Neural progenitor cell (in vitro differentiated cells): ENCODE data around the gene SSC5D. TPM values are rescaled to one million over a fixed set of nuclear protein-coding genes. Genes with fewer than 3 reads are reported as not detected.

Experiments used
- DNase-seq: peaks from one replicate; pipeline ENCODE4 v3.0.0-alpha.2; 2016; ENCODE audit warnings: low spot score
- H2AFZ ChIP-seq: fragments of 200-600 bp; sonication (generic); replicated peaks from 2 replicates; pipeline ENCODE4 v1.6.1; 2016; ENCODE audit warnings: antibody characterized with exemption
- H3F3A ChIP-seq: fragments of 200-600 bp; sonication (generic); 2 replicates; pipeline ENCODE4 v1.6.1; 2016; ENCODE audit warnings: antibody characterized with exemption, low read depth
- H3K27ac ChIP-seq: fragments of 200-600 bp; sonication (generic); 2 replicates; pipeline ENCODE4 v1.5.1; 2016; ENCODE audit warnings: mild to moderate bottlenecking
- H3K27me3 ChIP-seq: fragments of 200-600 bp; sonication (generic); 2 replicates; pipeline ENCODE4 v1.6.1; 2016; ENCODE audit warnings: mild to moderate bottlenecking, moderate library complexity
- H3K36me3 ChIP-seq: fragments of 200-600 bp; sonication (generic); 2 replicates; pipeline ENCODE4 v1.5.1; 2016
- H3K4me1 ChIP-seq: fragments of 200-600 bp; sonication (generic); 2 replicates; pipeline ENCODE4 v1.6.1; 2016; ENCODE audit warnings: mixed run types
- H3K4me2 ChIP-seq: fragments of 200-600 bp; sonication (generic); 2 replicates; pipeline ENCODE4 v1.6.1; 2016
- H3K4me3 ChIP-seq: fragments of 200-600 bp; sonication (generic); 2 replicates; pipeline ENCODE4 v1.5.1; 2016
- H3K79me2 ChIP-seq: fragments of 200-600 bp; sonication (generic); 2 replicates; pipeline ENCODE4 v1.6.1; 2016; ENCODE audit warnings: low read depth
- H3K9ac ChIP-seq: fragments of 200-600 bp; sonication (generic); 2 replicates; pipeline ENCODE4 v1.6.1; 2016
- H3K9me3 ChIP-seq: fragments of 200-600 bp; sonication (generic); 2 replicates; pipeline ENCODE4 v1.5.1; 2016; ENCODE audit warnings: low read depth
- H4K20me1 ChIP-seq: fragments of 200-600 bp; sonication (generic); 2 replicates; pipeline ENCODE4 v1.6.1; 2016; ENCODE audit warnings: low read depth
- H3K27ac Mint-ChIP-seq: 3 replicates; pipeline ENCODE4 v1.8.0; 2021; ENCODE audit warnings: mixed read lengths
- H3K27me3 Mint-ChIP-seq: 2 replicates; pipeline ENCODE4 v1.8.0; 2022; ENCODE audit warnings: low read depth, mild to moderate bottlenecking, inconsistent platforms, moderate library complexity, mixed read lengths; ENCODE audit not compliant: insufficient read depth
- H3K36me3 Mint-ChIP-seq: 3 replicates; pipeline ENCODE4 v1.8.0; 2021; ENCODE audit warnings: mixed read lengths
- H3K4me1 Mint-ChIP-seq: 3 replicates; pipeline ENCODE4 v1.8.0; 2021; ENCODE audit warnings: mixed read lengths
- H3K4me3 Mint-ChIP-seq: 3 replicates; pipeline ENCODE4 v1.8.0; 2021; ENCODE audit warnings: mild to moderate bottlenecking, moderate library complexity, mixed read lengths
- H3K9me3 Mint-ChIP-seq: 3 replicates; pipeline ENCODE4 v1.8.0; 2020; ENCODE audit warnings: mixed read lengths
- EZH2 ChIP-seq: fragments of 200-600 bp; sonication (generic); IDR thresholded peaks from 2 replicates; pipeline ENCODE4 v1.6.1; 2017; ENCODE audit warnings: antibody characterized with exemption, mild to moderate bottlenecking, moderate library complexity
- EZH2phosphoT487 ChIP-seq: fragments of 200-600 bp; sonication (generic); IDR thresholded peaks from 2 replicates; pipeline ENCODE4 v1.6.1; 2017; ENCODE audit warnings: antibody characterized with exemption
- total RNA-seq: library from RNA; depleted of rRNA; stranded (reverse); fragments of >200 nt; gene quantifications from 2 replicates; pipeline ENCODE4 v1.2.3, GENCODE V29; 2015; ENCODE audit warnings: low replicate concordance
- TF ChIP-seq, protein P1 (sequence below): fragments of 200-600 bp; sonication (generic); IDR thresholded peaks from 2 replicates; pipeline ENCODE4 v1.5.1; 2017; ENCODE audit warnings: antibody characterized with exemption, mild to moderate bottlenecking

The SSC5D gene
- total RNA-seq, 1 donor from 2014 or later = not detected

GRCh38 chr19:55486043-55486970 is 1.9 kb upstream of the SSC5D start:
- H3K9me3 ChIP-seq = no peaks in the 10 kb centered on the region
- no peaks in the 10 kb centered on the region for H3K27me3 ChIP-seq
- peaks cover 39% of the 10 kb centered on the region for H3K4me1 ChIP-seq
- Mint-ChIP-seq H3K4me1 (peaks cover 22% of the 10 kb centered on the region), H3K27ac (peak overlapping the region; percentile 84), H3K36me3 (no peaks in the 10 kb centered on the region), H3K9me3 (no peaks in the 10 kb centered on the region), H3K27me3 (peaks cover 5% of the 10 kb centered on the region), H3K4me3 (peak overlapping the region; percentile 85)
- DNase-seq = no peak
- peaks cover 14% of the 10 kb centered on the region for H3K79me2 ChIP-seq
- H2AFZ ChIP-seq = no peak overlapping the region
- H4K20me1 ChIP-seq = peaks cover 25% of the 10 kb centered on the region
- H3K36me3 ChIP-seq = no peaks in the 10 kb centered on the region
- peak overlapping the region; percentile 95 for H3K4me2 ChIP-seq
- peak overlapping the region; percentile 63 for H3K4me3 ChIP-seq
- peak overlapping the region; percentile 56 for H3K9ac ChIP-seq
- H3F3A ChIP-seq = peaks cover 24% of the 10 kb centered on the region
- TF ChIP-seq EZH2phosphoT487 (no peak), EZH2 (no peak)
- TF ChIP-seq, protein P1, sequence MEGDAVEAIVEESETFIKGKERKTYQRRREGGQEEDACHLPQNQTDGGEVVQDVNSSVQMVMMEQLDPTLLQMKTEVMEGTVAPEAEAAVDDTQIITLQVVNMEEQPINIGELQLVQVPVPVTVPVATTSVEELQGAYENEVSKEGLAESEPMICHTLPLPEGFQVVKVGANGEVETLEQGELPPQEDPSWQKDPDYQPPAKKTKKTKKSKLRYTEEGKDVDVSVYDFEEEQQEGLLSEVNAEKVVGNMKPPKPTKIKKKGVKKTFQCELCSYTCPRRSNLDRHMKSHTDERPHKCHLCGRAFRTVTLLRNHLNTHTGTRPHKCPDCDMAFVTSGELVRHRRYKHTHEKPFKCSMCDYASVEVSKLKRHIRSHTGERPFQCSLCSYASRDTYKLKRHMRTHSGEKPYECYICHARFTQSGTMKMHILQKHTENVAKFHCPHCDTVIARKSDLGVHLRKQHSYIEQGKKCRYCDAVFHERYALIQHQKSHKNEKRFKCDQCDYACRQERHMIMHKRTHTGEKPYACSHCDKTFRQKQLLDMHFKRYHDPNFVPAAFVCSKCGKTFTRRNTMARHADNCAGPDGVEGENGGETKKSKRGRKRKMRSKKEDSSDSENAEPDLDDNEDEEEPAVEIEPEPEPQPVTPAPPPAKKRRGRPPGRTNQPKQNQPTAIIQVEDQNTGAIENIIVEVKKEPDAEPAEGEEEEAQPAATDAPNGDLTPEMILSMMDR = no peak
- H3K27ac ChIP-seq = no peak overlapping the region

GRCh38 chr19:55486971-55487923 is 989 bp upstream of the SSC5D start:
- Mint-ChIP-seq H3K36me3 (no peaks in the 10 kb centered on the region), H3K27ac (peak overlapping the region; percentile 84), H3K9me3 (no peaks in the 10 kb centered on the region), H3K27me3 (peaks cover 2% of the 10 kb centered on the region), H3K4me3 (peak overlapping the region; percentile 80), H3K4me1 (peaks cover 22% of the 10 kb centered on the region)
- no peaks in the 10 kb centered on the region for H3K9me3 ChIP-seq
- H3K4me1 ChIP-seq = peaks cover 39% of the 10 kb centered on the region
- peaks cover 24% of the 10 kb centered on the region for H3F3A ChIP-seq
- peaks cover 14% of the 10 kb centered on the region for H3K79me2 ChIP-seq
- H3K9ac ChIP-seq = no peak overlapping the region
- no peaks in the 10 kb centered on the region for H3K27me3 ChIP-seq
- no peaks in the 10 kb centered on the region for H3K36me3 ChIP-seq
- no peak overlapping the region for H3K27ac ChIP-seq
- H2AFZ ChIP-seq = no peak overlapping the region
- DNase-seq = peak; percentile 44
- H3K4me2 ChIP-seq = peak overlapping the region; percentile 42
- no peak overlapping the region for H3K4me3 ChIP-seq
- H4K20me1 ChIP-seq = peaks cover 25% of the 10 kb centered on the region
- TF ChIP-seq EZH2phosphoT487 (no peak), EZH2 (no peak)
- TF ChIP-seq, protein P1 = no peak

DNA sequence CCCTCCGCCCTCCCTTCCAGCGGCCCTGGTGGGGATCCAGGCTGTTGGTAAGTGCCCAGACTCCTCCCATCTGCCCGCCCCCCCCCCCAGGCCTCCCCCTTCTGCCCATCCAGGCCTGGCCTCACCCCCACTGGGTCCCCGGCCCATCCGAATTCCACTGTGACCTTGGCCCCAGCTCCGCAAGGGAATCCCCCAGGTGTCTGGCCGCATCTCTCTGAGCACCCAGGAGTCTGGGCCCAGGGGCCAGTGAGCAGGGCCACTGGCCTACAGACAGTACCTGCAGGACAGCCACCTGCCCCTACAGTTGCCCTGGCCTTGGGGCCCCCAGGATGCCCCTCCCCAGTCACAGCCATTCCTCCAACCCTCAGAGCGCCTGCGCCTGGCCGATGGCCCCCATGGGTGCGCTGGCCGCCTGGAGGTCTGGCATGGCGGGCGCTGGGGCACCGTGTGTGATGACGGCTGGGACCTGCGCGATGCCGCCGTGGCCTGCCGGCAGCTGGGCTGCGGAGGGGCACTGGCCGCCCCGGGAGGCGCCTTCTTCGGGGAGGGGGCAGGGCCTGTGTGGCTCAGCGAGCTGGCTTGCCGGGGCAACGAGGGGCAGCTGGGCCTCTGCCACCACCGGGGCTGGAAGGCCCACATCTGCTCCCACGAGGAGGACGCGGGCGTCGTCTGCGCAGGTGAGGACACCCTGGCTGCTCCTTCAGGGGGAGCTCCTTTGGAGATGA is 912 bp downstream of the SSC5D start:
- Histone ChIP-seq H3K9ac (no peak overlapping the region), H3K4me1 (peaks cover 38% of the 10 kb centered on the region), H3K36me3 (no peaks in the 10 kb centered on the region), H2AFZ (no peak overlapping the region), H3K27me3 (no peaks in the 10 kb centered on the region), H3K79me2 (peaks cover 14% of the 10 kb centered on the region), H3K9me3 (no peaks in the 10 kb centered on the region), H3F3A (peaks cover 18% of the 10 kb centered on the region), H4K20me1 (peaks cover 25% of the 10 kb centered on the region), H3K4me3 (no peak overlapping the region), H3K27ac (no peak overlapping the region), H3K4me2 (peak overlapping the region; percentile 73)
- Mint-ChIP-seq H3K27me3 (peaks cover 4% of the 10 kb centered on the region), H3K4me3 (no peak overlapping the region), H3K27ac (no peak overlapping the region), H3K9me3 (no peaks in the 10 kb centered on the region), H3K36me3 (no peaks in the 10 kb centered on the region), H3K4me1 (peaks cover 25% of the 10 kb centered on the region)
- no peak for DNase-seq
- TF ChIP-seq, protein P1 = no peak
- no peak for TF ChIP-seq EZH2
- no peak for TF ChIP-seq EZH2phosphoT487
